Measurements from ENCODE around the gene AKIP1.

The AKIP1 gene

GRCh38 chr11:8899119-8899753 is 11.8 kb upstream of the AKIP1 start:
- H3K9me3 Mint-ChIP-seq: peaks cover 17% of the 10 kb centered on the region
- H3K4me1 Mint-ChIP-seq: no peaks in the 10 kb centered on the region
- peaks cover 9% of the 10 kb centered on the region for H3K36me3 Mint-ChIP-seq
- H3K4me3 Mint-ChIP-seq: no peak overlapping the region
- DNase-seq (ENCODE audit: low spot score in 2 of 2) (no peak), ATAC-seq (ENCODE audit: low read depth) (no peak)
- H3K27ac Mint-ChIP-seq: no peak overlapping the region
- H3K27me3 Mint-ChIP-seq: peaks cover 7% of the 10 kb centered on the region

GRCh38 chr11:8905528-8906165 is 5.3 kb upstream of the AKIP1 start:
- no peak overlapping the region for H3K27ac Mint-ChIP-seq
- peaks cover 8% of the 10 kb centered on the region for H3K4me1 Mint-ChIP-seq
- no peak overlapping the region for H3K4me3 Mint-ChIP-seq
- peaks cover 7% of the 10 kb centered on the region for H3K27me3 Mint-ChIP-seq
- ATAC-seq (ENCODE audit: low read depth): no peak
- no peak for DNase-seq (ENCODE audit: low spot score in 2 of 2)
- peaks cover 6% of the 10 kb centered on the region for H3K36me3 Mint-ChIP-seq
- peaks cover 7% of the 10 kb centered on the region for H3K9me3 Mint-ChIP-seq

- H3K27ac Mint-ChIP-seq: no peak overlapping the region
- peaks cover 12% of the 10 kb centered on the region for H3K4me1 Mint-ChIP-seq
- H3K9me3 Mint-ChIP-seq: peaks cover 5% of the 10 kb centered on the region
- H3K36me3 Mint-ChIP-seq: peaks cover 1% of the 10 kb centered on the region
- H3K27me3 Mint-ChIP-seq: peaks cover 4% of the 10 kb centered on the region
- ATAC-seq (ENCODE audit: low read depth): no peak
- no peak for DNase-seq (ENCODE audit: low spot score in 2 of 2)
- H3K4me3 Mint-ChIP-seq: no peak overlapping the region
Measured at GRCh38 chr11:8907116-8907515, 3.9 kb upstream of the AKIP1 start.

GRCh38 chr11:8908099-8908498 is 2.9 kb upstream of the AKIP1 start:
- DNase-seq (ENCODE audit: low spot score in 2 of 2) (no peak), ATAC-seq (ENCODE audit: low read depth) (no peak)
- H3K4me1 Mint-ChIP-seq: peaks cover 15% of the 10 kb centered on the region
- H3K9me3 Mint-ChIP-seq: no peaks in the 10 kb centered on the region
- no peaks in the 10 kb centered on the region for H3K36me3 Mint-ChIP-seq
- no peak overlapping the region for H3K27ac Mint-ChIP-seq
- H3K4me3 Mint-ChIP-seq: no peak overlapping the region
- H3K27me3 Mint-ChIP-seq: peaks cover 2% of the 10 kb centered on the region

GRCh38 chr11:8910649-8911026 is 351 bp upstream of the AKIP1 start:
- H3K36me3 Mint-ChIP-seq: no peaks in the 10 kb centered on the region
- peak overlapping the region; percentile 58 for H3K27ac Mint-ChIP-seq
- peaks cover 2% of the 10 kb centered on the region for H3K27me3 Mint-ChIP-seq
- H3K9me3 Mint-ChIP-seq: no peaks in the 10 kb centered on the region
- DNase-seq (ENCODE audit: low spot score in 2 of 2) (no peak), ATAC-seq (ENCODE audit: low read depth) (peak; percentile 6)
- peak overlapping the region; percentile 95 for H3K4me3 Mint-ChIP-seq
- peaks cover 24% of the 10 kb centered on the region for H3K4me1 Mint-ChIP-seq

GRCh38 chr11:8913961-8914660 is 3.1 kb downstream of the AKIP1 start:
- Mint-ChIP-seq H3K9me3 (no peaks in the 10 kb centered on the region), H3K27me3 (peaks cover 2% of the 10 kb centered on the region), H3K36me3 (no peaks in the 10 kb centered on the region), H3K4me3 (peak overlapping the region; percentile 73), H3K4me1 (peaks cover 21% of the 10 kb centered on the region), H3K27ac (peak overlapping the region; percentile 50)
- peak; percentile 21 to 28 for DNase-seq (ENCODE audit: low spot score in 2 of 2)
- peak; percentile 54 for ATAC-seq (ENCODE audit: low read depth)

GRCh38 chr11:8914661-8915018 is 3.7 kb downstream of the AKIP1 start:
- H3K4me3 Mint-ChIP-seq: no peak overlapping the region

GRCh38 chr11:8917157-8917825 is 6.3 kb downstream of the AKIP1 start:
- ATAC-seq (ENCODE audit: low read depth) (no peak), DNase-seq (ENCODE audit: low spot score in 2 of 2) (no peak)
- Mint-ChIP-seq H3K27me3 (no peaks in the 10 kb centered on the region), H3K9me3 (no peaks in the 10 kb centered on the region), H3K4me3 (no peak overlapping the region), H3K27ac (no peak overlapping the region), H3K4me1 (peaks cover 10% of the 10 kb centered on the region), H3K36me3 (no peaks in the 10 kb centered on the region)

More at GRCh38 chr11:8914661-8915018, 3.7 kb downstream of the AKIP1 start:
- no peaks in the 10 kb centered on the region for H3K9me3 Mint-ChIP-seq
- H3K27me3 Mint-ChIP-seq: peaks cover 2% of the 10 kb centered on the region
- no peaks in the 10 kb centered on the region for H3K36me3 Mint-ChIP-seq
- peaks cover 21% of the 10 kb centered on the region for H3K4me1 Mint-ChIP-seq
- no peak for ATAC-seq (ENCODE audit: low read depth)
- DNase-seq (ENCODE audit: low spot score in 2 of 2): no peak
- peak overlapping the region; percentile 50 for H3K27ac Mint-ChIP-seq

- H3K27me3 Mint-ChIP-seq: no peaks in the 10 kb centered on the region
- ATAC-seq (ENCODE audit: low read depth): no peak
- no peaks in the 10 kb centered on the region for H3K4me1 Mint-ChIP-seq
- no peak overlapping the region for H3K27ac Mint-ChIP-seq
- no peak overlapping the region for H3K4me3 Mint-ChIP-seq
- H3K9me3 Mint-ChIP-seq: no peaks in the 10 kb centered on the region
- H3K36me3 Mint-ChIP-seq: no peaks in the 10 kb centered on the region
- no peak for DNase-seq (ENCODE audit: low spot score in 2 of 2)
Measured at GRCh38 chr11:8922691-8923090, 11.7 kb downstream of the AKIP1 start.

- H3K27ac Mint-ChIP-seq: no peak overlapping the region
- no peak overlapping the region for H3K4me3 Mint-ChIP-seq
- H3K4me1 Mint-ChIP-seq: no peaks in the 10 kb centered on the region
- no peaks in the 10 kb centered on the region for H3K36me3 Mint-ChIP-seq
- DNase-seq (ENCODE audit: low spot score in 2 of 2) (no peak), ATAC-seq (ENCODE audit: low read depth) (no peak)
- H3K27me3 Mint-ChIP-seq: peaks cover 3% of the 10 kb centered on the region
- H3K9me3 Mint-ChIP-seq: no peaks in the 10 kb centered on the region
Measured at GRCh38 chr11:8925711-8926110, 14.7 kb downstream of the AKIP1 start.

GRCh38 chr11:8926236-8926635 is 15.2 kb downstream of the AKIP1 start:
- DNase-seq (ENCODE audit: low spot score in 2 of 2) (no peak), ATAC-seq (ENCODE audit: low read depth) (no peak)
- Mint-ChIP-seq H3K4me1 (no peaks in the 10 kb centered on the region), H3K27ac (no peak overlapping the region), H3K36me3 (no peaks in the 10 kb centered on the region), H3K4me3 (no peak overlapping the region), H3K27me3 (peaks cover 3% of the 10 kb centered on the region), H3K9me3 (no peaks in the 10 kb centered on the region)

- Mint-ChIP-seq H3K4me3 (no peak overlapping the region), H3K36me3 (no peaks in the 10 kb centered on the region), H3K27ac (no peak overlapping the region), H3K9me3 (no peaks in the 10 kb centered on the region), H3K4me1 (no peaks in the 10 kb centered on the region), H3K27me3 (peaks cover 3% of the 10 kb centered on the region)
- no peak for DNase-seq (ENCODE audit: low spot score in 2 of 2)
- ATAC-seq (ENCODE audit: low read depth): no peak
Measured at GRCh38 chr11:8927233-8927632, 16.2 kb downstream of the AKIP1 start.

- H3K36me3 Mint-ChIP-seq: no peaks in the 10 kb centered on the region
- peaks cover 3% of the 10 kb centered on the region for H3K27me3 Mint-ChIP-seq
- no peak overlapping the region for H3K4me3 Mint-ChIP-seq
- H3K27ac Mint-ChIP-seq: no peak overlapping the region
- no peaks in the 10 kb centered on the region for H3K9me3 Mint-ChIP-seq
- no peak for DNase-seq (ENCODE audit: low spot score in 2 of 2)
- no peaks in the 10 kb centered on the region for H3K4me1 Mint-ChIP-seq
- ATAC-seq (ENCODE audit: low read depth): no peak
Measured at GRCh38 chr11:8928205-8928604, 17.2 kb downstream of the AKIP1 start.

- H3K36me3 Mint-ChIP-seq: no peaks in the 10 kb centered on the region
- no peak for ATAC-seq (ENCODE audit: low read depth)
- no peaks in the 10 kb centered on the region for H3K9me3 Mint-ChIP-seq
- peaks cover 3% of the 10 kb centered on the region for H3K27me3 Mint-ChIP-seq
- H3K4me1 Mint-ChIP-seq: no peaks in the 10 kb centered on the region
- DNase-seq (ENCODE audit: low spot score in 2 of 2): no peak
- no peak overlapping the region for H3K27ac Mint-ChIP-seq
- H3K4me3 Mint-ChIP-seq: no peak overlapping the region
Measured at GRCh38 chr11:8928981-8929615, 18.1 kb downstream of the AKIP1 start.

Measured in memory B cell (primary cell).